ES-I3 (cell line): ENCODE data around the gene CTSH.

Source experiments
- H3K36me3 ChIP-seq: 2 replicates; pipeline ENCODE4 v1.6.1; 2013; ENCODE audit warnings: mild to moderate bottlenecking, low read length, control low read depth, moderate library complexity; ENCODE audit not compliant: insufficient read depth
- H3K4me1 ChIP-seq: 2 replicates; pipeline ENCODE4 v1.6.1; 2013; ENCODE audit warnings: mild to moderate bottlenecking, control low read depth, low read length; ENCODE audit not compliant: insufficient read depth
- H3K9ac ChIP-seq: 2 replicates; pipeline ENCODE4 v1.6.1; 2013; ENCODE audit warnings: low read depth, mild to moderate bottlenecking, low read length, moderate library complexity
- H3K9me3 ChIP-seq: 2 replicates; pipeline ENCODE4 v1.6.1; 2013; ENCODE audit warnings: mild to moderate bottlenecking, low read length, moderate library complexity; ENCODE audit not compliant: control insufficient read depth, insufficient read depth

CTSH gene, protein sequence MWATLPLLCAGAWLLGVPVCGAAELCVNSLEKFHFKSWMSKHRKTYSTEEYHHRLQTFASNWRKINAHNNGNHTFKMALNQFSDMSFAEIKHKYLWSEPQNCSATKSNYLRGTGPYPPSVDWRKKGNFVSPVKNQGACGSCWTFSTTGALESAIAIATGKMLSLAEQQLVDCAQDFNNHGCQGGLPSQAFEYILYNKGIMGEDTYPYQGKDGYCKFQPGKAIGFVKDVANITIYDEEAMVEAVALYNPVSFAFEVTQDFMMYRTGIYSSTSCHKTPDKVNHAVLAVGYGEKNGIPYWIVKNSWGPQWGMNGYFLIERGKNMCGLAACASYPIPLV

DNA sequence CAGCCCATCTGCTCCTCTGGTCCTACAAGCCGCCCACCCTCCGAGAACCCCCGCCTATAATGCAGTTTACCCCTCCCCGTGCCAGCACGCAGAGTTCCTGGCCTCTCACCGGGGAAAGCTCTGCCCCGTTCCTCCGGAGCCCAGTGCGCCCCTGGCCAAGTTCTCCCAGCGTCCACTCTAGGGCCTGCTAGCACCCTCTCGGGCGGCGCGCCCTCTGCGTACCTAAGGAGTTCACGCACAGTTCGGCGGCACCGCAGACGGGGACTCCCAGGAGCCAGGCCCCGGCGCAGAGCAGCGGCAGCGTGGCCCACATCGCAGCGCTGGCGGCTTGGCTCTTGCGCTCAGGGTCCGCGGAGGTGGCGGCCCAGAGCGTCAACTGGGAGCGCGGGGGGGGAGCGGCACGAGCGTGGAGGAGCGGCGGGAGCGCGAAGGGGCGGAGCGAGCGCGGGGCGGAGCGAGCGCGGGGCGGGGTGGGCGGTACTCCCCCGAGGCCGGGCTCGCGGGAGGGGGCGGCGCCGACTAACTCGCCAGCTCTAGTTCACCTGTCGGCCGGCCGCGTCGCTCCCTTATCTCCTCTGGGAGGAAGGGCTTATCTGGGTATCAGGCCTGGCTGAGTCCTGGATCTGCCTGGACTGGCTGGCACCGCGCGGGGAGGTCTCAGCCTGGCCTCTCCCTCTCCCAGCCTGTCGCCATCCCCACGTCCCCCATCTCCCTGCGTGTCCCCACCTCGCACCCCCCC is at the start of gene CTSH:
TSS of gene CTSH (minus strand) at position 378 of the 739 bp plus-strand sequence. CDS start at position 313, 65 bp downstream.
- H3K9ac ChIP-seq: peak within 1 kb of the TSS; percentile 71; the same call in 1 of the 2 replicates
- no peaks in the 10 kb centered on the region for H3K36me3 ChIP-seq
- H3K9me3 ChIP-seq: no peaks in the 10 kb centered on the region
- H3K4me1 ChIP-seq: no peaks in the 10 kb centered on the region

DNA sequence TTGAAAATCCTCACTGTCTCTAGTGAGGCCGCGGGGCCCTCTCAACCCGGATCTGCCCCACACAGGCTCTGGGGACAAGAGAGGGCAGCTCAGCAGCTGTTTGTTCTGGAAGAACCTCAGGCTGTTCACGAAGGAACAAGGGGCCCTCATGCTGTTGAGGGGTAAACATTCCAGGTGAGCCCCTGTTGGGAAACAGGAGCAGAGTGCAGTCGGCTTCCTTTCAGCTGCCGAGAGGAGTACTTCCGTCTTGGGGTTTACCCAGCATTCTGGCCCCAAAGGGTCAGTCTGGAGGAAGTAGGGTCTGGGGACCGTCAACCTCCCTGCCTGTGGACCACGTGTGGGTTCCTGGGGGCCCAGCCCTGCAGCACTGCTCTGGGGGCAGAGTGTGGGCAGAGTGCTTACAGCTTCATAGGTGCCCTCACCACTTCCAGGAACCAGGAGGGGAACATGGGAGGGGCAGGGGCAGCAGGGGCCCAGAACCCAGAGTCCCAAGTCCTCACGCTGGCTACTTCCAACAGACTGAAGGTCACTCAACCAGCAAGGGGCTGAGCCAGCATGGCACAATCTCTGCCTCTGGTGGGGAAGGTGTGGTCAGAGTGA is 49.2 kb upstream of the CTSH start:
- H3K36me3 ChIP-seq: no peaks in the 10 kb centered on the region
- no peak overlapping the region for H3K9ac ChIP-seq
- peaks cover 3% of the 10 kb centered on the region; the same call in 1 of the 2 replicates for H3K4me1 ChIP-seq
- no peaks in the 10 kb centered on the region for H3K9me3 ChIP-seq

DNA sequence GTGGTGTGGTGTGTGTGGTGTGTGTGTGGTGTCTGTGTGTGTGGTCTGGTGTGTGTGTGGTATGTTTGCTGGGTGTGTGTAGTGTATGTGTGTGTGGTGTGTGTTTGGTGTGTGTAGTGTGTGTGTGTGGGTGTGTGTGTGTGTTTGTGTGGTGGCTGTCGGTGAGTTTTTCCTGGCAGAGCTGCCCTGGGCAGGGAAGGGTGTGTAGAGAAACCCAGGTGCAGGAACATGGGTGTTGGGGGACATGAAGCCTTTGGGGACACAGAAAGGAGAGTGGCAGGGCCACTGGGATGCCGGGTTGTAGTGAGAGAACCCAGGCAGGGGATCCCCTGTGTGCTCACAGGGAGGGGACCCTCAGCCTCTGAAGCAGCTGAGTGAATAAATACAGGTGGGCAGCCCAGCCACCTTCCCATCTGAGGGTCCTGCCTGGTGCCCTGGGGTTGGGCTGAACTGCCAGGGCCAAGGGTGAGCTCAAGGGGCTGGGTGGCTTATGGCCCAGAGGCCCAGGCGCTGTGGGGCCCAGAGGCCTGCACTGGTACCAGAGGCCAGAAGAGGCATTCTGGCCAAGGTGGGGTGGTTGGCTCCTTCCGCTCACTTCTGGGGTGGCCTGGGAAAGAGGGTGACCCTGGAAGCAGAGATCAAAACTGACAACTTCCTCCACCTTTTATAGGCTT is 48.5 kb upstream of the CTSH start:
- peaks cover 4% of the 10 kb centered on the region; the same call in 1 of the 2 replicates for H3K4me1 ChIP-seq
- H3K9me3 ChIP-seq: no peaks in the 10 kb centered on the region
- no peaks in the 10 kb centered on the region for H3K36me3 ChIP-seq
- H3K9ac ChIP-seq: no peak overlapping the region

DNA sequence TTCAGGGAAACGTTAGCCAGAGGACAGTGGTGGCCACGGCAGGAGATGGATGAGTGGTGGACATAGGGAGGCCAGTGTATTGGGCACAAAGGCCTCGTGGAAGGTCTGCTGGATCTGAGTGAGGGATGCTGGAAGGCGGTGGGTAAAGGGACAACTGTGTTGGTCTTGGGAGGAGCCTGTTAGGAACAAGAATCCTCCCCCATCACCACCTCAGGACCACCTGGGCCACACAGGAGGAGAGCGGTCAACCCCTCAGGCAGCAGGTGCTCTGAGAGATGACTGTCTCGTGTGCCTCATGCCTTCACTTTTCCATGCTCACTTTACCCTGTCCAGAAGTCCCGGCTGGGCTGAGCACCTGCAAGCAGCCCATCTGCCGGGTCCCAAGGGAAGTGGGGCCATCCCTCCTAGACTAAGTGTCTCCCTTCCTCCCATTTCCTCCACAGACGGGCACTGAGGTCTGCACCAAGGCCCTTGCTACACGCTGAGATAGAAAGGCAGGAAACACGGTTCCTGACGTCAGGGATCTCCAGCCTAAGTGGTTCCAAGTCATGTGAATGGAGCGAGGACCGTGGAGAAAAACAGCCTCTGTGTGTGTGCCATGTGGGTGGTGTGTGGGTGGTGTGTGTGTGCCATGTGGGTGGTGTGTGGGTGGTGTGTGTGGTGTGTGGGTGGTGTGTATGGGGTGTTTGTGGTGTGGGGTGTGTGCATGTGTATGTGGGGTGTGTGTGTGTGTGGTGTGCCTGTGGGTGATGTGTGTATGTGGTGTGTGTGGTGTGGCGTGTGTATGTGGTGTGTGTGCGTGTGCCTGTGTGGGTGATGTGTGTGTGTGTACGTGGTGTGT is 47.8 kb upstream of the CTSH start:
- H3K4me1 ChIP-seq: peaks cover 9% of the 10 kb centered on the region; the same call in 1 of the 2 replicates
- no peaks in the 10 kb centered on the region for H3K9me3 ChIP-seq
- no peak overlapping the region for H3K9ac ChIP-seq
- no peaks in the 10 kb centered on the region for H3K36me3 ChIP-seq

GRCh38 chr15:78991879-78992278 is 47.0 kb upstream of the CTSH start:
- no peaks in the 10 kb centered on the region for H3K9me3 ChIP-seq
- H3K9ac ChIP-seq: no peak overlapping the region
- peaks cover 9% of the 10 kb centered on the region; the same call in 1 of the 2 replicates for H3K4me1 ChIP-seq
- H3K36me3 ChIP-seq: no peaks in the 10 kb centered on the region

DNA sequence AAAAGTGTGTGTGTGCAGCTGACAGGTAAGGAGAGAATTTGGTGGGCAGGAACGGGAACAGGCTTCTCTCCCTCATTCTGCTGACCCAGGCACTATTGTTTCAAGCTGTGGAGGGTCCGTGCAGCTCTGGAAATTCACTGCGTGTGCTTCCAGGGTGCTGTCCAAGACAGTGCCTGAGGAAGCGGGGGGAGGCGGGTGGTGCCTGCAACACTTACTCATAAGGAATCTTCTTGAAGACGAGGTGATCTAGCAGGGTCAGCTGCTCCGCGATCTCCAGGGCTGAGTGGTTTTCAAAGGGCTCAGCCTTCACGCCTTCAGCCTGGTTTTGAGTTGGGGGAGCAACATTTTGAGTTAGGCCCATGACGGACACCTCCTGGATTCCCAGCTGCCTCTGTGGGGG is 46.6 kb upstream of the CTSH start:
- Histone ChIP-seq H3K9me3 (no peaks in the 10 kb centered on the region), H3K36me3 (no peaks in the 10 kb centered on the region), H3K4me1 (peaks cover 9% of the 10 kb centered on the region; the same call in 1 of the 2 replicates), H3K9ac (no peak overlapping the region)

DNA sequence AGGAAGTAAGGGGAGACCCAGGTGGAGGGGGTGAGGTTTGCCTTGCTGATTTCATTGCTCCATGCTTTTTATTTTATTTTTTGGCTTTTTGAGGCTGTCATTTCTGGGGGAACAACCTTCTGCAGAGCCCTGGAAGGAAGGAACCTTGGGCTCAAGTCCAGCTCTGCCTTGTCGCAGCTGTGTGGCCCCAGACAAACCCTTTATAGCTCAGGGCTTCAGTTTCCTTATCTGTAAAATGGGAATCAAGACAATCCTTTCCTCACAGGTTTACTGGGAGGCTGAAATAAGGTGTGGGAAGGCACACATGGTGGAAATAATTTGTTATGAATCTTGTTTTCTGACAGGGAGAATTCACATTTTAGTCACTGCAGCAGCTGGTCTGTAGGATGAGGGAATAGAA is 45.4 kb upstream of the CTSH start:
- no peak overlapping the region for H3K9ac ChIP-seq
- H3K36me3 ChIP-seq: no peaks in the 10 kb centered on the region
- peaks cover 5% of the 10 kb centered on the region; the same call in 1 of the 2 replicates for H3K4me1 ChIP-seq
- no peaks in the 10 kb centered on the region for H3K9me3 ChIP-seq

DNA sequence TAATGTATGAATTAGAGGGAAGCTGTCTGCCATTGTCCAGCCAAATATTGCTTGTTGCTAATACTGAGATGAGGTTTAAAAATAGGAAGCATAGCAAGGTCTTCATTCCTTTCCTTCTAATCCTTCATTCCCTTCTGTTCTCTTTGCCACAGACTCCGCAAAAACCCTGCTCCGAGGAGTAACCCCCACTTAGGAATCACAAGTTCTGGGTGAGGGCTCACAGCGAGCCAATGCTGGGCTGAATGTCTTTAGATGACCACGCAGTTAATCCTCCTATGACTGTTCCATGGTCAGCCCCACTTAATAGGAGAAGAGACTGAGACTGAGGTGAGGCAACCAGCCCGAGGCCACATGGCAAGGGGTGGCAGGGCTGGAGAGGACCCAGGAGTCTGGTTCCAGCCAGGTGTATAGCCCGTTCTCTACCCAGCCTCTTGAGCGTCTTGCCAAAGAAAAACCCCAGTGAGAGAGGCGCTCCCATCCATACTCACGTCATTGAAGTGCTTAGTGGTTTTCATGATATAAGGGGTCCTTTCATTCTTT is 44.9 kb upstream of the CTSH start:
- H3K36me3 ChIP-seq: no peaks in the 10 kb centered on the region
- peaks cover 5% of the 10 kb centered on the region; the same call in 1 of the 2 replicates for H3K4me1 ChIP-seq
- H3K9ac ChIP-seq: no peak overlapping the region
- H3K9me3 ChIP-seq: no peaks in the 10 kb centered on the region

DNA sequence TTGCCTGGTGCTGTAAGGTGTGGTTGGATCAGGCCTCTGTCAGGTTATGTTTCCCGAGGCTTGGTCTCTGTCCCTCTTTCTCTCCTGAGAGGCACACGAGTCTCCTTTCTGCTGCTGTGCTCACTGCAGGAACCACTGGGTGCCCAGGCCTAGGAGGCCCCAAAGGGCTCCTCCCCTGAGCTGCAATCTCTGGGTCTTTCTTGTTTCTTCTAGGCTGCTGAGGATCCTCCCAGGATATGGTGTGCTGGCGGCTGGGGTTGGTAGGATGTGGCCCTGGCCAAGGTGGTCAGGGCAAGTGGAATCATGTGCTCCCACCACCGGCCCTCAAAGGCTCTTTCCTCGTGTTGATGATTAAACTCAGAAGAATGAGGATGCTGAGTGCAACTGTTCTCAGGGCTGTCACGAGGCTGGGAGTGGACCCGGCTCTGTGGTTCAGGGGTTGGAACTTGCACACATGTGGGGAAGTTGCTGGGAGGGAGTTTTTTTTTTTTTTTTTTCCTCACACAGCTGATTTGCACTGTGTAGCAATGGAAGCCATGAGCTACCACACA is 43.6 kb upstream of the CTSH start:
- Histone ChIP-seq H3K36me3 (no peaks in the 10 kb centered on the region), H3K4me1 (peaks cover 5% of the 10 kb centered on the region; the same call in 1 of the 2 replicates), H3K9me3 (no peaks in the 10 kb centered on the region), H3K9ac (no peak overlapping the region)

DNA sequence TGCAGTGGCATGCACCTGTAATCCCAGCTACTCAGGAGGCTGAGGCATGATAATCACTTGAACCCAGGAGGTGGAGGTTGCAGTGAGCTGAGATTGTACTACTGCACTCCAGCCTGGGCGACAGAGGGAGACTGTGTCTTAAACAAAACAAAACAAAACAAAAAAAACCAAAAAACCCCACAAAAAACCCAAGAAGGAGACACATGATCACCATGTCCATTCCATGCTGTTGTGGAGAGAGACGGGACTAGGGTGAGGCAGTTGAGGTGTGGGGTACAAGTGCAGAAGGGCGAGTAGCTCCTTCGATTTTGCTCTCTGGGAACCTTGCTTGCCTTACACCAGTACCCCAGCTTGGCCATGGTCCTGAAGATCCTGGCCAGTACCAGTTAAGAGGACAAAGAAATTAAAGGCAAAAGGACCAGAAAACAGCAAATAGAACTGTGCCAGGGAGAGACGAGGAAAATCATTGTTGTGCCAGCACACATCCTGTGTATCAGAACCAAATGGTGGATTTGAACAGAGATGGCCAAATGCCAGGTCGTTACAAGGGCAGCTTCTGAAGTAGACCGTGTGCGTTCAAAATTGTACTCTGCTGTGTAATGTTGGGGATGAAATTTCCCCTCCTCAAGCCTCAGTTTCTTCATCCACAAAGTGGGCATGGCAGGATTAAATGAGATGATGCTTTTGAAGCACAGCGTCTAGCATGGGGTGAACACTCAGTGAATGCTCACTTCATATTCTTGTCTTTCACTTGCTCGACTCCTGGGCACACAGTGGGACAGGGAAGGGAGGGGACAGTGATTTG is 42.9 kb upstream of the CTSH start:
- Histone ChIP-seq H3K36me3 (no peaks in the 10 kb centered on the region), H3K4me1 (peaks cover 5% of the 10 kb centered on the region; the same call in 1 of the 2 replicates), H3K9ac (no peak overlapping the region), H3K9me3 (no peaks in the 10 kb centered on the region)

- H3K36me3 ChIP-seq: no peaks in the 10 kb centered on the region
- no peak overlapping the region for H3K9ac ChIP-seq
- H3K9me3 ChIP-seq: no peaks in the 10 kb centered on the region
- H3K4me1 ChIP-seq: peaks cover 5% of the 10 kb centered on the region; the same call in 1 of the 2 replicates
Observed at GRCh38 chr15:78985859-78986475, 41.1 kb upstream of the CTSH start.

- Histone ChIP-seq H3K9ac (no peak overlapping the region), H3K36me3 (no peaks in the 10 kb centered on the region), H3K9me3 (no peaks in the 10 kb centered on the region), H3K4me1 (peaks cover 5% of the 10 kb centered on the region; the same call in 1 of the 2 replicates)
Observed at GRCh38 chr15:78984041-78984440, 39.2 kb upstream of the CTSH start.
